Glutamatergic neuron (in vitro differentiated cells): Measurements from ENCODE around the gene ZNF346. TPM values are rescaled to one million over a fixed set of nuclear protein-coding genes. Genes with fewer than 3 reads are reported as not detected.

Experiments
- DNase-seq: peaks from one replicate; pipeline ENCODE4 v3.0.0; 2022
- H3K27ac Mint-ChIP-seq: one replicate; pipeline ENCODE4 v1.8.0; 2020; ENCODE audit warnings: mild to moderate bottlenecking, mixed read lengths, inconsistent platforms; ENCODE audit not compliant: unreplicated experiment
- H3K27me3 Mint-ChIP-seq: one replicate; pipeline ENCODE4 v1.8.0; 2020; ENCODE audit warnings: mild to moderate bottlenecking, moderate library complexity, mixed read lengths, inconsistent platforms; ENCODE audit not compliant: unreplicated experiment
- H3K36me3 Mint-ChIP-seq: one replicate; pipeline ENCODE4 v1.8.0; 2020; ENCODE audit warnings: mild to moderate bottlenecking, mixed read lengths, inconsistent platforms; ENCODE audit not compliant: unreplicated experiment
- H3K4me1 Mint-ChIP-seq: one replicate; pipeline ENCODE4 v1.8.0; 2020; ENCODE audit warnings: mild to moderate bottlenecking, low read depth, mixed read lengths, inconsistent platforms; ENCODE audit not compliant: unreplicated experiment
- H3K4me3 Mint-ChIP-seq: one replicate; pipeline ENCODE4 v1.8.0; 2020; ENCODE audit warnings: mild to moderate bottlenecking, mixed read lengths, inconsistent platforms; ENCODE audit not compliant: unreplicated experiment
- H3K9me3 Mint-ChIP-seq: one replicate; pipeline ENCODE4 v1.8.0; 2020; ENCODE audit warnings: mild to moderate bottlenecking, moderate library complexity, mixed read lengths, inconsistent platforms; ENCODE audit not compliant: unreplicated experiment
- total RNA-seq: library from RNA; stranded (reverse); fragmentation: NEBNext Ultra II Directional; extraction: Animal tissue kit (Norgen Biotek cat#: 25700); gene quantifications from one replicate; pipeline ENCODE4 v1.2.1, GENCODE V29; 2021; ENCODE audit not compliant: unreplicated experiment
- TF ChIP-seq, protein P1 (sequence below): fragments of 200-600 bp; sonication (generic); IDR thresholded peaks from one replicate; pipeline ENCODE4 v1.5.0; 2021; ENCODE audit not compliant: partially characterized antibody, unreplicated experiment

Gene ZNF346
- total RNA-seq, 1 donor from 2014 or later, result 18.2 TPM

DNA sequence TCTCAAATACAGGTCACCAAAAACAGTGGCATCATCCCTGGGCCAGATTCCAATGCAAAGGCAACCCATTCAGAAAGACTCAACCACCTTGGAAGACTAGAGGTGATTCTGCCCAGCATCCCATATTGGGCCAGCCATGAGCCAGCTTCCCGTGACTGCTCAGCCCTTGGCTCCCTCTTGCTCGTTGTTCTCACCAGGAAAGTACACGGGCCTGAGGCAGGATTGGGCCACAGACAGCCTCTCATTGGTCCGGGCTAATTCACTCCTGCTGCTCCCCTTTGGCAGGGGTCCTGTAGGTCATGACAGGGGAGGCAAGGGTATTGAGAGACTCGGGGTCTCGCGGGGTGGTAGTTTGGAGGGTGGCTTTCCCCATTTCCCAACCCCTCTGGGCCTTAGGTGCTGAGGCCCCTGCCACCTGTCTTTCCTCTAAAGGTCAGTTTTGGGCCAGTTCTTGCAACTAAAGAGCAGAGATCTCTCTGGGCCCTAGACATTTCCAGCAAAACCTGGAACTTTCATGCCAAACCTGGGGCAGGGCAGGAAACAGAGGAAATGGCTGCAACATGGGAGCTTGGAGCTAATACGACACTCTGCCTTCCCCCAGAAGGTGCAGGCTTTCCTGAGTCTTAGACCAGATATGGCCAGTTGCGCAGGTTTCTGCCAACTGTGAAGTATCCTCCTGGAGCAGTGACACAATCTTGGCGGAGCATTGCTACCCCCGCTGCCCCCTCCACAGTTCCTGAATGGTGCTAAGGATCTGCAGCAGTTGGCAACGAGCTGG, 42.2 kb downstream of the ZNF346 start:
- Mint-ChIP-seq H3K9me3 (no peaks in the 10 kb centered on the region), H3K4me1 (no peaks in the 10 kb centered on the region), H3K27ac (no peak overlapping the region), H3K27me3 (no peaks in the 10 kb centered on the region), H3K36me3 (no peaks in the 10 kb centered on the region), H3K4me3 (no peak overlapping the region)
- TF ChIP-seq, protein P1, sequence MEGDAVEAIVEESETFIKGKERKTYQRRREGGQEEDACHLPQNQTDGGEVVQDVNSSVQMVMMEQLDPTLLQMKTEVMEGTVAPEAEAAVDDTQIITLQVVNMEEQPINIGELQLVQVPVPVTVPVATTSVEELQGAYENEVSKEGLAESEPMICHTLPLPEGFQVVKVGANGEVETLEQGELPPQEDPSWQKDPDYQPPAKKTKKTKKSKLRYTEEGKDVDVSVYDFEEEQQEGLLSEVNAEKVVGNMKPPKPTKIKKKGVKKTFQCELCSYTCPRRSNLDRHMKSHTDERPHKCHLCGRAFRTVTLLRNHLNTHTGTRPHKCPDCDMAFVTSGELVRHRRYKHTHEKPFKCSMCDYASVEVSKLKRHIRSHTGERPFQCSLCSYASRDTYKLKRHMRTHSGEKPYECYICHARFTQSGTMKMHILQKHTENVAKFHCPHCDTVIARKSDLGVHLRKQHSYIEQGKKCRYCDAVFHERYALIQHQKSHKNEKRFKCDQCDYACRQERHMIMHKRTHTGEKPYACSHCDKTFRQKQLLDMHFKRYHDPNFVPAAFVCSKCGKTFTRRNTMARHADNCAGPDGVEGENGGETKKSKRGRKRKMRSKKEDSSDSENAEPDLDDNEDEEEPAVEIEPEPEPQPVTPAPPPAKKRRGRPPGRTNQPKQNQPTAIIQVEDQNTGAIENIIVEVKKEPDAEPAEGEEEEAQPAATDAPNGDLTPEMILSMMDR, result no peak
- DNase-seq, result no peak

DNA sequence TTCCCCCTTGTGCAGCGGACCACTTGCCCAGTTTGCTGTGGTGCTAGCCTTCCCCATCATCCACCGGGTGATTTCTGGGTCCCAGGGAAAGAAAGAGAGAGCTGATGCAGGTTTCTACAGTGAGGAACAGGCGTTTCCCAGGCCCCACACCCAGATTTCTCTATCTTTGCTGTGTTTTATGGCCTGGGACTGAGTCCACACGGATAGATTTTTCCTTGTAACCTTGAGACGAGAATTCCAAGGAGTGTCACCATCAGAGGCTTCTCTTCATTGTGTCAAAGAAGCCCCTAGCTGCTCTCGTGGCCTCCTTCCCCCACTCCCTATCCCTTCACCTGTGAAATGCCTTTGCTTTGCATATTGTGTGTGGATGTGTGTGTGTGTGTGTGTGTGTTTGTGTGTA, 43.0 kb downstream of the ZNF346 start:
- no peak overlapping the region for H3K27ac Mint-ChIP-seq
- H3K4me3 Mint-ChIP-seq, result no peak overlapping the region
- H3K9me3 Mint-ChIP-seq, result no peaks in the 10 kb centered on the region
- no peaks in the 10 kb centered on the region for H3K36me3 Mint-ChIP-seq
- no peak for DNase-seq
- H3K27me3 Mint-ChIP-seq, result no peaks in the 10 kb centered on the region
- H3K4me1 Mint-ChIP-seq, result peaks cover 5% of the 10 kb centered on the region
- TF ChIP-seq, protein P1, result no peak

DNA sequence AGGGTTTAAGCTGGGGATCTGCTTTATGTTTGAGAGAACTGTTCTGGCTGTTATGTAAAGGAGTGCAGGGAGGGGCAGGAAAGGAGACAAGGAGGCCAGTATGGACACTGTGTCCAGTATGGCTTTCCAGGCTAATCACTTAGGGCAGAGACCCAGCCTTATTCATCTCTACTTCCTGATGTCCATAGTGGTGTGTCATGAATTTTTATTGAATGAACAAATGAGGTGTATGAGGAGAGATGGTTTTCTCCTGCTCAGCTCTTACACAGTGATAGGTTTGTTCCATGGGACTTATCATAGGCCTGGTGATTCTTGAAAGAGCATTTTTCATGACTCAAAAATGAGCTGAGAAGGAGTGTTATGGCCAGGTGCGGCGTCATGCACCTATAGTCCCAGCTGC, 43.7 kb downstream of the ZNF346 start:
- H3K27me3 Mint-ChIP-seq, result no peaks in the 10 kb centered on the region
- H3K27ac Mint-ChIP-seq, result no peak overlapping the region
- peaks cover 9% of the 10 kb centered on the region for H3K4me1 Mint-ChIP-seq
- TF ChIP-seq, protein P1, result no peak
- H3K36me3 Mint-ChIP-seq, result no peaks in the 10 kb centered on the region
- DNase-seq, result no peak
- no peaks in the 10 kb centered on the region for H3K9me3 Mint-ChIP-seq
- H3K4me3 Mint-ChIP-seq, result no peak overlapping the region

DNA sequence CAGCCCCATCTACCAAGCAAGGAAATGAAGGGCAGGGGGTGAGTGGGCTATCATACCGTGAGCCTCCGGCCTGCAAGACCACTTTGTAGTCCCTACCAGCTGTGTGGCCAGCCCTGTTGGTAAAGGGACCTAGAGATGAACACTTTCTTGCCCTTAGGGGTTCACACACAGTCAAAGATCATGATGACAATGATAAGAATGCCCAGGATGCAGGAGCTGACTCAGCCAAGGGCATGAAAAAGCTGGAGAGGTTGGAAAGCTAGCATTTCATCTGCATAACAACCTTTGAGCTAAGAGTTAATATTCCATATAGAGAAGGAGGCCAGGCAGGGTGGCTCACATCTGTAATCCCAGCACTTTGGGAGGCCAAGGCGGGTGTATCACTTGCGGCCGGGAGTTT, 45.0 kb downstream of the ZNF346 start:
- Mint-ChIP-seq H3K4me3 (no peak overlapping the region), H3K36me3 (no peaks in the 10 kb centered on the region), H3K9me3 (no peaks in the 10 kb centered on the region), H3K27me3 (no peaks in the 10 kb centered on the region), H3K27ac (no peak overlapping the region), H3K4me1 (peaks cover 13% of the 10 kb centered on the region)
- DNase-seq, result no peak
- TF ChIP-seq, protein P1, result no peak

DNA sequence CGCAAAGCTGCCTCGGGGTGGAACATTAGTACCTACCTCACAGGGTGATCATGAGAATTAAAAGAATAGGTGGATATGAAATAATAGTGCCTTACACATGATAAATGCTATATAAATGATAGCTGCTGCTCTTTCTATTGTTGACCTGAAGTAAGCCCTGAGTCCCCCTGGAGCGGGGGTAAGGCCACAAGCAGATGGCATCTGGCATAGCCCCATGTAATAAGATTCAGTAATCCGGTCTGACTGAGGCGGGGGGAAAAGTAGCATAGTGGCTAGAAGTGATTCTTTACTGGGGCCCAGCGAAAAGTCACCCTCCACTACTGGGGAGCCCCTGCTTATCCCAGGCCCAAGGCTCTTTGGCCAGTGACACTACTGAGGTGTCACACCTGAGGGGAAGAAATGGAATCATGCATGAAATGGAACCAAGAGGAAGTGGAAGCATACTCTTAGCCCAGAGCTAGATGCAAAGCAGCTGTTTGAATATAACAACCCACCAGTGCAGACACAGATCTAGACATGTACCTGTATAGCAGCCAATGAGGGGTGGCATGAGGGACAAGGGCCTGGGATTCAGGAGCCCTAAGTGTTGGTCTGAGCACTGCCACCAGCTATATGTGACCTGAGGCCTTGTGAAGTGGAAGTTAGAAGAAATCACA, 48.2 kb downstream of the ZNF346 start:
- Mint-ChIP-seq H3K27me3 (no peaks in the 10 kb centered on the region), H3K27ac (no peak overlapping the region), H3K36me3 (no peaks in the 10 kb centered on the region), H3K4me3 (no peak overlapping the region), H3K9me3 (no peaks in the 10 kb centered on the region), H3K4me1 (peaks cover 13% of the 10 kb centered on the region)
- no peak for DNase-seq
- TF ChIP-seq, protein P1, result no peak
